Measurements from ENCODE around the gene AFG3L2.

Gene AFG3L2

DNA sequence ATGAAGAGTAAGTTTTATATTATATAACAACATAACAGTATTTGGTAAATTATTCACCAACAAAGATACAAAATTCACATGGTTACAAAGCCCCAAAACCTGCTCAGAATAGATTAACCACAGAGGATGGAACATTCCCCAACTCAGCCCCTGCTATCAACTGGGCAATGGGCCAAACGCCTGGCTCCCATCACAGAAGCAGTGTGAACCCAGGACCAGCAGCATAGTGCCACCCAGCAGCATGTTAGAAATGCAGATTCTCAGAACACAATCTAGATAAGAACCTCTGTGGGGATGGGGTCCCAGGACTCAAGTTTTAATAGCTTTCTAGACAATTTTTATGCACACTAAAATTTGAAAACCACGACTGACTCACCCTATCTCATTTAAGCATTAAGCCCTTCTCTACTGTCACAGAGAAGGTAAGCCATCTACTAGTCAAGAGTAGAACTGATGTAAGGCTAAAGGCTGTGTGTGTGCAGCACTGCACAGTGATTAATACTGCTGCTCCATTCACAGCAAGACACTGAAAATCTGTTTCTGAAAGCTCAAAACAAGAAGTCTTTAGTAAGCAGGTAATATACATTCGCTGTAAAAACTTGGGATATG is 15.2 kb downstream of the AFG3L2 start:
- DNase-seq (ENCODE audit: low read depth) = peak; percentile 19

- peak; percentile 8 for DNase-seq (ENCODE audit: low read depth)
Observed at GRCh38 chr18:12359515-12359927, 17.5 kb downstream of the AFG3L2 start.

DNA sequence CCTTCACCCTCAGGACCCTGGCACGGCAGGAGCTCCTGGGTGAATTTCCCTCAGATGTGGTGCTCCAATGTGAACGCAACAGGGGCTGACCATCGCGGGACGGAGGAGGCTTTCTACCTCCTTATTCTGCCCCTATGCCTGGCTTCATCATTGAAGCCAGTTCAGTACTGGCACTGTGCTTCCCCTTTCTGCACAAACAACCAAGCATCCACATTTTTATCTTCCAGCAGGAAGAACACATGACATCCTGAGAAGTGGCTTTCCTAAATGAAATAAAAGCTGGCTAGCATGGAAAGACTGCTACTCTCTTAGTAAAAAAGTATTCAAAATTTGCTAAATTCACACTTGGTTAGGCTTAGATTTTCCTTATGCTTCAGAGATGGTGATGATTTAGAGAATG is 24.8 kb downstream of the AFG3L2 start:
- no peak for DNase-seq (ENCODE audit: low read depth)

- no peak for DNase-seq (ENCODE audit: low read depth)
Observed at GRCh38 chr18:12347895-12348294, 29.1 kb downstream of the AFG3L2 start.

- DNase-seq (ENCODE audit: low read depth) = no peak
Observed at GRCh38 chr18:12346240-12346565, 30.8 kb downstream of the AFG3L2 start.

DNA sequence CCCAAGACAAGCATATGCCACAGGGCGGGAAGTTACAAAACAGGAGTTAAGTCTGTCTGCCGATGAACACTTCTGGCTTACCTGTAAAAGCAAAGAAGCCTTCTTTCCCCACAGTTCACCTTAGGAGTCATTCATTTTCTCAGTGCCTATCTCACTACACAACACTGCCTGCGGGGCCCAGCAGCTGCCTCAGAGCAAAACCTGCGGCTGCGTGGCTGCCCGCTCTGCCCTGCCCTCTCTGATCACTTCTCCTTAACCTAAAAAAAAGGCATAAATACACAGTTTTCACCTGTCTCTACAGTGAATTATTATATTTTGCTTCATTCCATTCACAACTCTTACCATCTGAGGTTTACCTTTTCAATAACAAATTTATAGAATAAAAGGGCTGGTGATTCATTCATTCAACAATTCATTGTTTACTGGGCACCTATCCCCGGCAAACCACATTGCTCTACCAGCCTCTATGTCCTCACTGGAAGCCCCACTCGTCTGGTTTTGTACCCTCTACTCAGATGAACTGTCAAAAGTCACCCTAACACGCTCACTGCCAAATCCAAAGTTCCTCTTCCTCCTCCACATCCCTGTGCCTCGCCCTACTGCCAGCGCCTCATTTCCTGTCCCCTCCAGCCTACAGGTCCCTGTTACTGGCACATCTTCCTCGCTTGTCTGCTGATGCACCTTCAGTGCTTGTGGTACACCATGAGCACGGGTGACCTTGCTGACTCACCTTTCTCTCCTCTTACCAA is 31.4 kb downstream of the AFG3L2 start:
- DNase-seq (ENCODE audit: low read depth) = no peak

GRCh38 chr18:12342661-12343060 is 34.4 kb downstream of the AFG3L2 start:
- no peak for DNase-seq (ENCODE audit: low read depth)

GRCh38 chr18:12340945-12341660 is 35.9 kb downstream of the AFG3L2 start:
- DNase-seq (ENCODE audit: low read depth) = no peak

DNA sequence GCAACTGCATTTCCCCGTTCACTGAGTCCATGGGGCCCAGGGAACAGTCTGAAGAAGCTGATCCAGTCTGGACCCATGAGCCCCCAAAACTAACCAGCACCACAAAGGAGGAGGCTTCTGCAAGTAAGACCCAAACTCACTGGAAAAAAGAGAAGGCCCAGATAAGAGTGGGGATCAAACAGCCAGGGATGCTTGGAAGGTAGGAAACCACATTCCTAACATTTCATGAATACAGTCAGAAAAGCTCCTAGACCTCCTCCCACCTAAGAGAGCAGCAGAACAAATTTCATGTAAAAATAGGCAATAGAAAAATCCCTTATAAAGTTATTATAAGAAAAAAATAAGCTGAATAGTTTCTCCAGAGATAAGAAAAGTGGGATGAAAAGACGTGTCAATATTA is 38.6 kb downstream of the AFG3L2 start:
- no peak for DNase-seq (ENCODE audit: low read depth)

GRCh38 chr18:12336887-12337286 is 40.1 kb downstream of the AFG3L2 start:
- peak; percentile 88 for DNase-seq (ENCODE audit: low read depth)

DNA sequence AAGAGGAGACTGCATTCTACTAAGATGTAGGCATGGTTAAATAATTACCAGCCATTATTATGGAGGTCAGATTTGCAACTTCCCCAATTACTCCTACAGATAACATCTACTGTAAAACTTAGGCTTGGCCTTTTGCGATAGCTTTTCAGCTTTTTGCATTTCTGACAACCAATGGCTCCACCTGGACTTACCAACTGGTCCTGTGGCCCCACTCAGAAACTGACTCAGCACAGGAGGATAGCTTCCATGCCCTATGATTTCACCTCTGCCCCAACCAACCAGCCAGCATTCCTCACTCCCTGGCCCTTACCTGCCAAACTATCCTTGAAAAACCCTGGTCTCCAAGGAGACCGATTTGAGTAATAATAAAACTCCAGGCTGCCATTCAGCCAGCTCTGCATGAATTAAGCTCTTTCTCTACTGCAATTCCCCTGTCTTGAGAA is 40.8 kb downstream of the AFG3L2 start:
- no peak for DNase-seq (ENCODE audit: low read depth)

DNA sequence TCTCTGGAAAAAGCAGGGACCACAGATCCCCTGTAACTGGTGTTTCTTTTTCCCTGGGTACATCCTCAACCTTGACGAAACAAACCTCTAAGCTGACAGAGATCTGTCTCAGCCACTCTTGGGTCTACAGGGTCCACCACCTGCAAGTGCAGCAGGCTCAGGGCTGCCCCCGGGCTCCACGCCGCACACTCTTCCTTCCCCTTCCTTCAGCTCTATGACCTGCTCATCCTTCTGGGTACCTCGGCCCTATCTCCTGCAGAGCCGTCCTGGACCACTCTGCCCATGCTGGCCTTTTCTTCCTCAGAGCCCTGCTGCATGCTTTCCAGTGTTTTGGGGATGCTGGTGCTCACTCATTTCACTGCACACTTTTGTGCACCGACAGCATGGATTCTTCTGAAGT is 41.5 kb downstream of the AFG3L2 start:
- no peak for DNase-seq (ENCODE audit: low read depth)

- DNase-seq (ENCODE audit: low read depth) = no peak
Observed at GRCh38 chr18:12334863-12335262, 42.2 kb downstream of the AFG3L2 start.

DNA sequence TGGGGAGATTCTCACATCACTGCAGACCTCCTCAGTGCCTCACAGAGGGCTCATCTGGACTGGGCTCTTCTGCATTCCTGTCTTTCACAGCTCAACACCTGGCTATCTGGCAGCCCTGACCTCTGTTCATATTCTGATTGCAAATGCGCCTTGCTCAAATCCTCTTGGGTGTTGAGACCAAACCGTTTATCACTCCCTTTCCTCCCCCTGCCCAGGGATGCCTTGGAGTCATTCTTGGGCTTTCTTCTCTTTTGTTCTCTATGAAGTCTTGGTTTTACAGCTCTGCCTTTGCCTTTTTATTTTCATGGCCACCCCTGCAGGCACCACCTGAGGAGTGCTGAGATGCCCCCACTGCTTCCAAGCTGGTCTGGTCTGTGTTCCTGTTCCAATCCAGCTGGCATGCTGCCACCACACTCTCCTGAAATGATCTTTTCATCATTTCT is 42.6 kb downstream of the AFG3L2 start:
- DNase-seq (ENCODE audit: low read depth) = no peak

DNA sequence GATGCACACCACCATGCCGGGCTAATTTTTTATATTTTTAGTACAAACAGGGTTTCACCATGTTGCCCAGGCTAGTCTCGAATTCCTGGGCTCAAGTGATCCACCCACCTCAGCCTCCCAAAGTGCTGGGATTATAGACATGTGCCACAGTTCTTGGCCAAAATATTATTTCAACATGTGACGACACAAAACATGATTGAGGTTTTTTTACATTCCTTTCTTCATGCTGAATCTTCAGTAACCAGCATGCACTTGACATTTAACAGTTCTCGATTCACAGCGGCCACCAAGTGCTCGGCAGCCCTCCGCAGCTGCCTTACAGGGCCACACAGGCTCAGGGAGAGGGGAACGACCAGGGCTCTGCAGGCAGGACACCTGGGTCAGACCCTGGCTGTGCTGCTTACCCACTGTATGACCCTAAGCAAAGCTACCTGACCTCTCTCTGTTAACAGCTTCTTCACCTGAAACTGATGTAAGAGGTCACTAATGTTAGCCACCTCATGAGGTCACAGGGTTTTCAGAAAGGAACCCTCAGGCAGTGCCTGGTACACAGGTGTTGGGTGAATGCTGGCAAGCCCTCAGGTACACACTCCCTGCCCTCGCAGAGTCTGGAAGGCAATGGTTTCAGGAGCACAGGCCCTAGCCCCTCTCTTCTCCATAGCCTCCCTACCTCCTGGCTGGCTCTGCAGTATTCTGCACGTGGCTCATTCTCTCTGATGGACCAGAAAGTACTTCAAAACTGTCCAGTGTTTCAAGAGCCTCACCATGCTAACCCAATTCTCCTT is 43.3 kb downstream of the AFG3L2 start:
- no peak for DNase-seq (ENCODE audit: low read depth)

DNA sequence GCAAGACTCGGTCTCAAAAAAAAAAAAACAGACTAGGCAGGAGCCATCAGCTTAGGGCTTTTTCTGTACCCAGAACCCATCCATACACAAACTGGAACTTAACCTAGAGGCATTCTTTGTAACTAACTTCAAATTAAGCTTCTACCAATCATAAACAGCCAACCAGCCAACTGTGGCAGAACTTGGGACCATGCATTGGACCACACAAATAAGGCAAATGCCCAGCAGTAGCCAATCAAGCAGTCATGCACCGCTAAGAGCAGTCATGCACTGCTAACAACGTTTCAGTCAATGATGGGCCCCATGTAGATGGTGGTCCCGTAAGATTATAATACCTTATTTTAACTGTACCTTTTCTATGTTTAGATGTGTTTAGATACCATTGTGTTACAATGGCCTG is 46.3 kb downstream of the AFG3L2 start:
- DNase-seq (ENCODE audit: low read depth) = no peak

- no peak for DNase-seq (ENCODE audit: low read depth)
Observed at GRCh38 chr18:12329125-12329698, 47.8 kb downstream of the AFG3L2 start.

- DNase-seq (ENCODE audit: low read depth) = no peak
Observed at GRCh38 chr18:12328179-12328823, 48.7 kb downstream of the AFG3L2 start.

GRCh38 chr18:12327510-12328178 is 49.4 kb downstream of the AFG3L2 start:
- DNase-seq (ENCODE audit: low read depth) = peak; percentile 79

GRCh38 chr18:12326711-12327460 is 50.1 kb downstream of the AFG3L2 start:
- no peak for DNase-seq (ENCODE audit: low read depth)
